ENCODE data around the gene PFKFB3.

- no peak for TF ChIP-seq CTCF (IDR thresholded peaks at IDR 0.05)
- TF ChIP-seq EZH2 (IDR thresholded peaks at IDR 0.05), result no peak
- TF ChIP-seq EZH2phosphoT487 (IDR thresholded peaks at IDR 0.05), result no peak
These were observed 27.2 kb upstream of the PFKFB3 start for GRCh38 chr10:6175329-6176055.

All from neural progenitor cell (in vitro differentiated cells).